DOHH2 (cell line): ENCODE measurements around the gene SYNDIG1.

Experiments
- H3F3A ChIP-seq: fragments of 200-600 bp; sonication (generic), shearing (Covaris generic); 2 replicates; pipeline ENCODE4 v1.6.0; 2016; ENCODE audit warnings: antibody characterized with exemption, mild to moderate bottlenecking; ENCODE audit not compliant: control insufficient read depth, insufficient read depth
- H3K27ac ChIP-seq: fragments of 200-600 bp; sonication (generic); 2 replicates; pipeline ENCODE4 v1.5.1; 2014; ENCODE audit warnings: low read depth, mild to moderate bottlenecking, low read length, moderate library complexity
- H3K27me3 ChIP-seq: fragments of 200-600 bp; sonication (generic); 2 replicates; pipeline ENCODE4 v1.6.1; 2014; ENCODE audit warnings: mild to moderate bottlenecking, low read length, mixed read lengths; ENCODE audit not compliant: control insufficient read depth
- H3K36me3 ChIP-seq: fragments of 200-600 bp; sonication (generic); 2 replicates; pipeline ENCODE4 v1.6.1; 2014; ENCODE audit warnings: mild to moderate bottlenecking, low read length, moderate library complexity, mixed read lengths; ENCODE audit not compliant: control insufficient read depth
- H3K4me1 ChIP-seq: fragments of 200-600 bp; sonication (generic); 2 replicates; pipeline ENCODE4 v1.6.1; 2014; ENCODE audit warnings: mild to moderate bottlenecking, low read length, mixed read lengths; ENCODE audit not compliant: control insufficient read depth
- H3K4me2 ChIP-seq: fragments of 200-600 bp; sonication (generic); 2 replicates; pipeline ENCODE4 v1.6.0; 2014; ENCODE audit warnings: mild to moderate bottlenecking, low read length, moderate library complexity
- H3K4me3 ChIP-seq: fragments of 200-600 bp; sonication (generic); 2 replicates; pipeline ENCODE4 v1.5.1; 2014; ENCODE audit warnings: mild to moderate bottlenecking, low read length, mixed read lengths
- H3K79me2 ChIP-seq: fragments of 200-600 bp; sonication (generic); 2 replicates; pipeline ENCODE4 v1.6.1; 2014; ENCODE audit warnings: mild to moderate bottlenecking, low read length, mixed read lengths; ENCODE audit not compliant: control insufficient read depth
- H3K9me2 ChIP-seq: fragments of 200-600 bp; sonication (generic); replicated peaks from 2 replicates; pipeline ENCODE4 v1.6.1; 2014; ENCODE audit warnings: mild to moderate bottlenecking, low read length, mixed read lengths; ENCODE audit not compliant: control insufficient read depth
- H3K9me3 ChIP-seq: fragments of 200-600 bp; sonication (generic); 2 replicates; pipeline ENCODE4 v1.6.1; 2014; ENCODE audit warnings: antibody characterized with exemption, low read length, mixed read lengths; ENCODE audit not compliant: control insufficient read depth, insufficient read depth
- H4K20me1 ChIP-seq: fragments of 200-600 bp; sonication (generic); 2 replicates; pipeline ENCODE4 v1.6.0; 2014; ENCODE audit warnings: low read depth, mild to moderate bottlenecking, antibody characterized with exemption, low read length, moderate library complexity; ENCODE audit not compliant: control insufficient read depth, insufficient read depth
- CTCF ChIP-seq: fragments of 200-600 bp; sonication (generic); IDR thresholded peaks from one replicate; pipeline ENCODE4 v1.5.1; 2014; ENCODE audit warnings: antibody characterized with exemption, mild to moderate bottlenecking, low read depth, low read length; ENCODE audit not compliant: poor library complexity, severe bottlenecking
- EZH2phosphoT487 ChIP-seq: fragments of 200-600 bp; sonication (generic); IDR thresholded peaks from 2 replicates; pipeline ENCODE4 v1.6.1; 2017; ENCODE audit warnings: borderline replicate concordance, mild to moderate bottlenecking, antibody characterized with exemption, low read length, moderate library complexity, mixed read lengths

The SYNDIG1 gene

GRCh38 chr20:24659835-24660234, 190.4 kb downstream of the SYNDIG1 start:
- Histone ChIP-seq H3K4me1 (no peaks in the 10 kb centered on the region), H3K27ac (no peak overlapping the region), H3K9me3 (no peaks in the 10 kb centered on the region), H3K9me2 (no peaks in the 10 kb centered on the region), H3K4me2 (no peak overlapping the region), H3F3A (no peaks in the 10 kb centered on the region), H3K79me2 (no peaks in the 10 kb centered on the region), H4K20me1 (no peaks in the 10 kb centered on the region), H3K27me3 (no peaks in the 10 kb centered on the region), H3K4me3 (no peak overlapping the region), H3K36me3 (no peaks in the 10 kb centered on the region)
- TF ChIP-seq CTCF (no peak), EZH2phosphoT487 (no peak)

GRCh38 chr20:24660651-24661050, 191.2 kb downstream of the SYNDIG1 start:
- H3K79me2 ChIP-seq: no peaks in the 10 kb centered on the region
- H4K20me1 ChIP-seq: no peaks in the 10 kb centered on the region
- no peak overlapping the region for H3K4me2 ChIP-seq
- H3K27me3 ChIP-seq: no peaks in the 10 kb centered on the region
- no peaks in the 10 kb centered on the region for H3K9me2 ChIP-seq
- TF ChIP-seq CTCF (no peak), EZH2phosphoT487 (no peak)
- H3K36me3 ChIP-seq: no peaks in the 10 kb centered on the region
- H3K9me3 ChIP-seq: no peaks in the 10 kb centered on the region
- no peak overlapping the region for H3K4me3 ChIP-seq
- no peaks in the 10 kb centered on the region for H3K4me1 ChIP-seq
- H3K27ac ChIP-seq: no peak overlapping the region
- no peaks in the 10 kb centered on the region for H3F3A ChIP-seq

- no peaks in the 10 kb centered on the region for H3K9me2 ChIP-seq
- no peak overlapping the region for H3K27ac ChIP-seq
- no peaks in the 10 kb centered on the region for H3K36me3 ChIP-seq
- TF ChIP-seq CTCF (no peak), EZH2phosphoT487 (no peak)
- no peaks in the 10 kb centered on the region for H3K79me2 ChIP-seq
- no peaks in the 10 kb centered on the region for H3F3A ChIP-seq
- no peak overlapping the region for H3K4me3 ChIP-seq
- no peaks in the 10 kb centered on the region for H3K27me3 ChIP-seq
- no peaks in the 10 kb centered on the region for H3K4me1 ChIP-seq
- no peaks in the 10 kb centered on the region for H3K9me3 ChIP-seq
- H3K4me2 ChIP-seq: no peak overlapping the region
- no peaks in the 10 kb centered on the region for H4K20me1 ChIP-seq
Measured at GRCh38 chr20:24661255-24661654, 191.8 kb downstream of the SYNDIG1 start.

GRCh38 chr20:24662322-24662721, 192.9 kb downstream of the SYNDIG1 start:
- TF ChIP-seq EZH2phosphoT487 (no peak), CTCF (no peak)
- no peak overlapping the region for H3K4me2 ChIP-seq
- no peaks in the 10 kb centered on the region for H3K27me3 ChIP-seq
- H3K79me2 ChIP-seq: no peaks in the 10 kb centered on the region
- H3K9me2 ChIP-seq: no peaks in the 10 kb centered on the region
- no peaks in the 10 kb centered on the region for H4K20me1 ChIP-seq
- no peaks in the 10 kb centered on the region for H3K36me3 ChIP-seq
- H3K4me1 ChIP-seq: no peaks in the 10 kb centered on the region
- H3K4me3 ChIP-seq: no peak overlapping the region
- no peaks in the 10 kb centered on the region for H3F3A ChIP-seq
- H3K9me3 ChIP-seq: no peaks in the 10 kb centered on the region
- H3K27ac ChIP-seq: no peak overlapping the region
